HL-60 (cell line): ENCODE results near the gene SULT2B1.
A peak's percentile ranks its signal among the peaks of the same experiment; 100 is the strongest.
"Not testable (repeated sequence)": the region's sequence is repeated elsewhere in the genome, so short reads cannot be mapped to it uniquely, and the experiment has no call there.

Experiments
- DNase-seq, 2 experiments: peaks; one replicate each; pipeline ENCODE4 v3.0.0-alpha.2; 2010 to 2020; ENCODE audit warnings: low read depth in 1 of 2, low spot score in 1 of 2
- H3K27ac ChIP-seq: fragments of 250-450 bp; sonication (Bioruptor Pico); replicated peaks from 2 replicates; pipeline ENCODE4 v1.5.1; 2020; ENCODE audit warnings: mild to moderate bottlenecking, moderate library complexity
- H3K27me3 ChIP-seq: fragments of 250-450 bp; sonication (Bioruptor Pico); 2 replicates; pipeline ENCODE4 v1.5.1; 2021; ENCODE audit warnings: mild to moderate bottlenecking, moderate library complexity; ENCODE audit not compliant: insufficient read depth, poor library complexity, severe bottlenecking
- H3K4me3 ChIP-seq: replicated peaks from 2 replicates; pipeline ENCODE4 v1.5.1; 2011; ENCODE audit warnings: mild to moderate bottlenecking, control low read depth, low read length; ENCODE audit not compliant: insufficient read depth
- CTCF ChIP-seq: IDR thresholded peaks from one replicate; pipeline ENCODE4 v1.5.1; 2011; ENCODE audit warnings: low read length, control low read depth, inconsistent platforms; ENCODE audit not compliant: insufficient read depth
- GABPA ChIP-seq: IDR thresholded peaks from 2 replicates; pipeline ENCODE4 v1.6.1; 2012; ENCODE audit warnings: low read depth
- POLR2AphosphoS5 ChIP-seq: IDR thresholded peaks from 2 replicates; pipeline ENCODE4 v1.6.1; 2012; ENCODE audit warnings: low read depth
- SPI1 ChIP-seq: IDR thresholded peaks from 2 replicates; pipeline ENCODE4 v1.6.1; 2012; ENCODE audit warnings: low read depth, mild to moderate bottlenecking, borderline replicate concordance
- TF ChIP-seq, protein P1 (sequence below): IDR thresholded peaks from 2 replicates; pipeline ENCODE4 v1.6.1; 2012; ENCODE audit warnings: low read depth; ENCODE audit not compliant: insufficient replicate concordance

Gene SULT2B1

DNA sequence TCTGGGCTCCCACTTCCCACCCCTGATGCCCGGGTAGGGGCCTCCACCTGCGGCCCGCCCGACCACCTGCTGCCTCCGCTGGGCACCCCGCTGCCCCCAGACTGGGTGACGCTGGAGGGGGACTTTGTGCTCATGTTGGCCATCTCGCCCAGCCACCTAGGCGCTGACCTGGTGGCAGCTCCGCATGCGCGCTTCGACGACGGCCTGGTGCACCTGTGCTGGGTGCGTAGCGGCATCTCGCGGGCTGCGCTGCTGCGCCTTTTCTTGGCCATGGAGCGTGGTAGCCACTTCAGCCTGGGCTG is 77.3 kb downstream of the SULT2B1 start:
- no peak for DNase-seq
- no peak overlapping the region for H3K27ac ChIP-seq

GRCh38 chr19:48629599-48630295 is 77.8 kb downstream of the SULT2B1 start:
- Histone ChIP-seq H3K4me3 (no peak overlapping the region), H3K27ac (no peak overlapping the region), H3K27me3 (no peaks in the 10 kb centered on the region)
- no peak for DNase-seq
- peak; percentile 48; the same call in 1 of the 2 replicates for TF ChIP-seq POLR2AphosphoS5
- no peak for TF ChIP-seq GABPA

More for the DNA sequence above, 77.3 kb downstream of the SULT2B1 start:
- H3K4me3 ChIP-seq: no peak overlapping the region
- H3K27me3 ChIP-seq: no peaks in the 10 kb centered on the region
- TF ChIP-seq SPI1 (no peak), GABPA (no peak), CTCF (no peak), POLR2AphosphoS5 (no peak)
- TF ChIP-seq, protein P1, sequence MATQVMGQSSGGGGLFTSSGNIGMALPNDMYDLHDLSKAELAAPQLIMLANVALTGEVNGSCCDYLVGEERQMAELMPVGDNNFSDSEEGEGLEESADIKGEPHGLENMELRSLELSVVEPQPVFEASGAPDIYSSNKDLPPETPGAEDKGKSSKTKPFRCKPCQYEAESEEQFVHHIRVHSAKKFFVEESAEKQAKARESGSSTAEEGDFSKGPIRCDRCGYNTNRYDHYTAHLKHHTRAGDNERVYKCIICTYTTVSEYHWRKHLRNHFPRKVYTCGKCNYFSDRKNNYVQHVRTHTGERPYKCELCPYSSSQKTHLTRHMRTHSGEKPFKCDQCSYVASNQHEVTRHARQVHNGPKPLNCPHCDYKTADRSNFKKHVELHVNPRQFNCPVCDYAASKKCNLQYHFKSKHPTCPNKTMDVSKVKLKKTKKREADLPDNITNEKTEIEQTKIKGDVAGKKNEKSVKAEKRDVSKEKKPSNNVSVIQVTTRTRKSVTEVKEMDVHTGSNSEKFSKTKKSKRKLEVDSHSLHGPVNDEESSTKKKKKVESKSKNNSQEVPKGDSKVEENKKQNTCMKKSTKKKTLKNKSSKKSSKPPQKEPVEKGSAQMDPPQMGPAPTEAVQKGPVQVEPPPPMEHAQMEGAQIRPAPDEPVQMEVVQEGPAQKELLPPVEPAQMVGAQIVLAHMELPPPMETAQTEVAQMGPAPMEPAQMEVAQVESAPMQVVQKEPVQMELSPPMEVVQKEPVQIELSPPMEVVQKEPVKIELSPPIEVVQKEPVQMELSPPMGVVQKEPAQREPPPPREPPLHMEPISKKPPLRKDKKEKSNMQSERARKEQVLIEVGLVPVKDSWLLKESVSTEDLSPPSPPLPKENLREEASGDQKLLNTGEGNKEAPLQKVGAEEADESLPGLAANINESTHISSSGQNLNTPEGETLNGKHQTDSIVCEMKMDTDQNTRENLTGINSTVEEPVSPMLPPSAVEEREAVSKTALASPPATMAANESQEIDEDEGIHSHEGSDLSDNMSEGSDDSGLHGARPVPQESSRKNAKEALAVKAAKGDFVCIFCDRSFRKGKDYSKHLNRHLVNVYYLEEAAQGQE: no peak

- H3K4me3 ChIP-seq: no peak overlapping the region
- TF ChIP-seq SPI1 (no peak), POLR2AphosphoS5 (peak; percentile 52; the same call in 1 of the 2 replicates), GABPA (no peak), CTCF (no peak)
- TF ChIP-seq, protein P1: no peak
- H3K27ac ChIP-seq: 0 out of 2 replicates have a peak overlapping the region, but pooled peaks have one; percentile 4
- H3K27me3 ChIP-seq: no peaks in the 10 kb centered on the region
- DNase-seq: no peak
Measured at GRCh38 chr19:48630296-48631063, 78.5 kb downstream of the SULT2B1 start.

- Histone ChIP-seq H3K27ac (0 out of 2 replicates have a peak overlapping the region, but pooled peaks have one; percentile 4), H3K27me3 (no peaks in the 10 kb centered on the region), H3K4me3 (no peak overlapping the region)
- TF ChIP-seq, protein P1: no peak
- TF ChIP-seq GABPA: no peak
- TF ChIP-seq POLR2AphosphoS5: no peak
- no peak for TF ChIP-seq CTCF
- no peak for TF ChIP-seq SPI1
- no peak for DNase-seq
Measured at GRCh38 chr19:48631225-48631624, 79.3 kb downstream of the SULT2B1 start.

DNA sequence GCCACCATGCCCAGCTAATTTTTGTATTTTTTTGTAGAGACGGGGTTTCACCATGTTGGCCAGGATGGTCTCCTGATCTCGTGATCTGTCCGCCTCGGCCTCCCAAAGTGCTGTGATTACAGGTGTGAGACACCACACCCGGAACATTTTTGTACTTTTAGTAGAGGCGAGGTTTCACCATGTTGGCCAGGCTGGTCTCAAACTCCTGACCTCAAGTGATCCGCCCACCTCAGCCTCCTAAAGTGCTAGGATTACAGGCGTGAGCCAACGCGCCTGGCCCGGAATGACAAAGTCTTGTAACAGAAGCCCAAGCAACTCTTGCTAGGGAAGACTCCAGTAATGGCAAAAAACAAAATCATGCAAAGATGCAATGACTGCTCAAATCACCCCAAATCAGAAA is 80.3 kb downstream of the SULT2B1 start:
- H3K4me3 ChIP-seq, H3K27me3 ChIP-seq, H3K27ac ChIP-seq, DNase-seq: not testable (repeated sequence)
